ENCODE measurements around the gene FHL3. TPM values are rescaled to one million over a fixed set of nuclear protein-coding genes. Genes with fewer than 3 reads are reported as not detected.
A peak's percentile ranks its signal among the peaks of the same experiment; 100 is the strongest.

The FHL3 gene
- polyA plus RNA-seq, 2 of the 4 experiments (the other 2 are of a cell fraction), result 1.4 to 5.4 TPM

DNA sequence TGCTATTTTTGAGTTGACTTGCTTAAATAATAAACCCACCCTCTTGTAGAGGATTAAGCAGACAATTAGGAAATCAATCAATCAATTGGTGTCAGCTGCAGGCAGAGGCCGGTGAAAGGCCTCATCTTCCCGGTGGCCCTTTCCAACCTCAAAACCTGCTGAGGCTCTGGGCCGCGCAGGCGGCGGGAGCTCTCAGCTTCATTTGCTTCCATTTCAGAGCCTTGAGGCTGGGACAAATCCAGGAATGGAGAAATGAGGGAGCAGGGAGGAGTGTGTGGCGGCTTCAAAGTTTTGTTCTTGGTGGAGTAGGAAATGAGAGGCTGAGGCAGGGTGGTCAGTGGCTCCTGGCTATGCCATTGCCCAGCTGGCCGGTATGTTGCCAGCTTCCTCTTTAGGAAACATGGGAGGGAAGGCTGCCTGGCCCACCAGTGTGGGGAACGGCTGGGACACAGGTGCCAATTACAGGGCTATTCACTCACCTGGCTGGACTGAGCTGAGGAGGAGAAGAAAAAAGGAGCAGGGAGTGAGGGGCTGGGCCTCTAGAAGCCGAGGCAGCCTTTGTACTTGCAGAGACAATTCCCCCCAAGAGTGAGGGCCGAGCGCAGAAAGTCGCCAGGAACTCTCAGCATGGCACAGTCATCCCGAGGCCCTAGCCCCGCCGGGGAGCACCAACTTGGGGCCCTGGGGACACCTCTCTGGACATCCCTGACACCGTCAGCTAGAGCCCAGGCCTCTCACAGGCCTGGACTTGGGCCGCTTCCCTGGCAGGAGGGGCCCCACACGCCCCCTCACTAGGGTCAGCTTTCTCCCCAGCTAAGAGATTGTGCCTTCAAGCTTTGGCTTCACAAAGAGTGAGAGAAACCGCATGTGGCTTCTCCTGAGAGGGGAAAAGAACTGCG, 36.9 kb upstream of the FHL3 start (continued):
- TF ChIP-seq FOSL2 (IDR thresholded peaks at IDR 0.05) (no peak), FOSL2 (CRISPR knock-in tag; IDR thresholded peaks at IDR 0.05) (no peak), RARB (CRISPR knock-in tag; IDR thresholded peaks at IDR 0.05) (no peak), ZFP36 (IDR thresholded peaks at IDR 0.05; ENCODE audit: borderline replicate concordance, partially characterized antibody) (no peak), HOXA7 (CRISPR knock-in tag; IDR thresholded peaks at IDR 0.05) (no peak)

DNA sequence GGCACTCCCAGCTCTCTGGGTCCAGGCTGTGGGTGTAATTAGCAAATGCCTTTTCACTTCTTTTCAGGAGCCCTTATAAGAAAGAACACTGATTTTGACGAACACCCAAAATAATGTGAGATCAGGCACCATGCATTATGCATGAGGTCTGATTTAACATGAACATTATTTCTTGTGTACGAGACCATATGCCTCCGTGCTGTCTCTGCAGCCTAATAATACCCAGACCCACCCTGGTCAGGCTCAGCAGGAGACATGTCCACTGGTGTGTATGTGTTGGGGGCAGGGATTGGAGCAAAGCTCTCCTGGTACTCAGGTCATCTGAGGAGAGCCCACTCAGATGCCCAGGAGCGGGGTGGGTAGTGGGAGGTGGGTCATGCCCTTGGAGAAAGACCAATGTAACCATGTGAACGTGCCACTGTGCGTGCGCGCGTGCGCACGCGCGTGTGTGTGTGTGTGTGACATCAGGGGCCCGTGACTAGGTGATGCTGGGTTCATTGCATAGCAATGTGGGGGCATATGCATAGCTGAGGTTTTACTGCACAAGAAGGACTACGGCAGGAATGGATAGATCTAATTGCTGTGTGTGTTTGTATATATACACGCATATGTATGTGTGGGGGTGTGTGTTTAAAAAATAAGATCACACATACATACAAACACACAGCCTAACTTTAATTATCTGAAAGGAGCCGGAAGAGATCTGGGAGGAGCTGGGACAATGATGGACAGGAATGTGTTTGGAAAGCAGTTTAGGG, 34.2 kb upstream of the FHL3 start:
- no peak for ATAC-seq
- Histone ChIP-seq H3K4me1 (peaks cover 16% of the 10 kb centered on the region; the same call in 1 of the 3 replicates), H3K4me3 (no peak overlapping the region), H3K9me3 (no peaks in the 10 kb centered on the region), H3K27ac (no peak overlapping the region), H3K4me2 (peak overlapping the region; percentile 53)
- WGBS (ENCODE audit: missing lambda C conversion rate), result 83% methylated on average over 17 of the region's 17 CpGs
- FAIRE-seq, result no peak
- CTCF ChIA-PET, result interaction anchor here (1.1 to 3.0 kb wide), 6 partner anchors 10 to 796 kb away, joined by 3 to 9 read pairs (median 4); no protein-coding TSS in a partner anchor
- POLR2A ChIA-PET, result interaction anchor here (1.1 kb wide), 1 partner anchor 9 kb away, joined by 4 read pairs; no protein-coding TSS in a partner anchor
- DNase-seq (ENCODE audit: low read depth in 1 of 2, low spot score in 1 of 2), result no peak
- TF ChIP-seq CTCF (IDR thresholded peaks at IDR 0.05) (no peak), CHD4 (IDR thresholded peaks at IDR 0.05; ENCODE audit: borderline replicate concordance) (no peak), SMC3 (IDR thresholded peaks at IDR 0.05) (no peak), CBX8 (IDR thresholded peaks at IDR 0.05) (no peak), POLR2A (IDR thresholded peaks at IDR 0.05; ENCODE audit: low read length) (no peak), HOXB5 (CRISPR knock-in tag; IDR thresholded peaks at IDR 0.05) (no peak), RFX5 (IDR thresholded peaks at IDR 0.05) (no peak), RAD21 (conservative IDR thresholded peaks at IDR 0.05 in 1 of 2, IDR thresholded peaks at IDR 0.05 in 1 of 2) (no peak), FOSL2 (IDR thresholded peaks at IDR 0.05) (no peak), FOSL2 (CRISPR knock-in tag; IDR thresholded peaks at IDR 0.05) (no peak), GATA3 (IDR thresholded peaks at IDR 0.05; ENCODE audit: borderline replicate concordance) (no peak), ESRRA (IDR thresholded peaks at IDR 0.05; ENCODE audit: borderline replicate concordance, low read length) (no peak), NFE2L2 (conservative IDR thresholded peaks at IDR 0.05; ENCODE audit: low read length) (no peak), ZSCAN20 (CRISPR knock-in tag; IDR thresholded peaks at IDR 0.05) (no peak), POLR2AphosphoS2 (conservative IDR thresholded peaks at IDR 0.05; ENCODE audit: low read length) (no peak), FOXS1 (CRISPR knock-in tag; IDR thresholded peaks at IDR 0.05) (no peak), JUNB (IDR thresholded peaks at IDR 0.05) (no peak), HOXA7 (CRISPR knock-in tag; IDR thresholded peaks at IDR 0.05) (no peak)

DNA sequence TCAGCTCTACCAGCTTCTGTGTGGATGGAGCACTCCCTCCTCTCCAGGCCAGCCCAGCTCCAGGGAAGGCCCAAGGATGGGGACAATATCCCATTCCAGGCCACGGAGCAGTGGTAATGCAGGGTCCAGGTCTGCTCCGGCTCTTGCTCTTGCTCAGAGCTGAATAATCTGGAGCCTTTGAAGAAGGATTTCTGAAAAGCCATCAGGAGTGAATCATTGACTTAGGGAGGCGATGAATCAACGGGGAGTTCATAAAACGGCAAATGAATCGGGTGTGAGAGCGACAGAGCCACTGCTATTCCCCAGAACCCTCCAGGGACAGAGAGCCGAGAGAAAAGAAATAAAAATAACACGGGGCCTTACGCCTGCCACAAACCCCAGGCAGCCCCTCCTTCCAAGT, 33.5 kb upstream of the FHL3 start:
- Histone ChIP-seq H3K4me2 (peak overlapping the region; percentile 53), H3K4me3 (no peak overlapping the region), H3K9me3 (no peaks in the 10 kb centered on the region), H3K27ac (peak overlapping the region in 1 of 2 experiments; percentile 31; a peak in 1 of 6 replicates), H3K4me1 (peaks cover 13% of the 10 kb centered on the region; the same call in 1 of the 3 replicates)
- CTCF ChIA-PET, result interaction anchor here (0.7 to 3.0 kb wide), 6 partner anchors 9 to 796 kb away, joined by 3 to 9 read pairs (median 4); no protein-coding TSS in a partner anchor
- TF ChIP-seq PBX3 (IDR thresholded peaks at IDR 0.05), result no peak
- no peak for TF ChIP-seq JUNB (IDR thresholded peaks at IDR 0.05)
- TF ChIP-seq MAZ (IDR thresholded peaks at IDR 0.05; ENCODE audit: borderline replicate concordance, low read depth, low read length), result no peak
- TF ChIP-seq KDM1A (IDR thresholded peaks at IDR 0.05; ENCODE audit: low read depth), result no peak
- no peak for TF ChIP-seq TP53 (CRISPR knock-in tag; IDR thresholded peaks at IDR 0.05)
- TF ChIP-seq TFCP2L1 (CRISPR knock-in tag; IDR thresholded peaks at IDR 0.05), result no peak
- TF ChIP-seq FOSL2 (IDR thresholded peaks at IDR 0.05), result no peak
- TF ChIP-seq FOSL2 (CRISPR knock-in tag; IDR thresholded peaks at IDR 0.05), result no peak
- DNase-seq (ENCODE audit: low read depth in 1 of 2, low spot score in 1 of 2) (no peak), FAIRE-seq (no peak), ATAC-seq (peak; percentile 58 to 59; a peak in 5 of 6 replicates)
- WGBS (ENCODE audit: missing lambda C conversion rate), result 18% methylated on average over 8 of the region's 10 CpGs
- POLR2A ChIA-PET, result interaction anchor here (1.1 kb wide), 1 partner anchor 9 kb away, joined by 4 read pairs; no protein-coding TSS in a partner anchor
